ENCODE measurements around the gene SIX3. TPM values are rescaled to one million over a fixed set of nuclear protein-coding genes. Genes with fewer than 3 reads are reported as not detected.
A peak's percentile ranks its signal among the peaks of the same experiment; 100 is the strongest.

SIX3 gene
- total RNA-seq, 1 donor from 2014 or later = not detected

GRCh38 chr2:44980751-44981713 lies 39.5 kb downstream of the SIX3 start:
- Mint-ChIP-seq H3K4me1 (no peaks in the 10 kb centered on the region), H3K9me3 (no peaks in the 10 kb centered on the region), H3K4me3 (no peak overlapping the region), H3K36me3 (ENCODE audit: low read depth) (no peaks in the 10 kb centered on the region), H3K27ac (ENCODE audit: unreplicated experiment) (no peak overlapping the region), H3K27me3 (ENCODE audit: low read depth) (peaks cover 53% of the 10 kb centered on the region)
- TF ChIP-seq, protein P1, sequence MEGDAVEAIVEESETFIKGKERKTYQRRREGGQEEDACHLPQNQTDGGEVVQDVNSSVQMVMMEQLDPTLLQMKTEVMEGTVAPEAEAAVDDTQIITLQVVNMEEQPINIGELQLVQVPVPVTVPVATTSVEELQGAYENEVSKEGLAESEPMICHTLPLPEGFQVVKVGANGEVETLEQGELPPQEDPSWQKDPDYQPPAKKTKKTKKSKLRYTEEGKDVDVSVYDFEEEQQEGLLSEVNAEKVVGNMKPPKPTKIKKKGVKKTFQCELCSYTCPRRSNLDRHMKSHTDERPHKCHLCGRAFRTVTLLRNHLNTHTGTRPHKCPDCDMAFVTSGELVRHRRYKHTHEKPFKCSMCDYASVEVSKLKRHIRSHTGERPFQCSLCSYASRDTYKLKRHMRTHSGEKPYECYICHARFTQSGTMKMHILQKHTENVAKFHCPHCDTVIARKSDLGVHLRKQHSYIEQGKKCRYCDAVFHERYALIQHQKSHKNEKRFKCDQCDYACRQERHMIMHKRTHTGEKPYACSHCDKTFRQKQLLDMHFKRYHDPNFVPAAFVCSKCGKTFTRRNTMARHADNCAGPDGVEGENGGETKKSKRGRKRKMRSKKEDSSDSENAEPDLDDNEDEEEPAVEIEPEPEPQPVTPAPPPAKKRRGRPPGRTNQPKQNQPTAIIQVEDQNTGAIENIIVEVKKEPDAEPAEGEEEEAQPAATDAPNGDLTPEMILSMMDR (conservative IDR thresholded peaks at IDR 0.05) = no peak
- no peak for DNase-seq (ENCODE audit: low read depth, low spot score)

DNA sequence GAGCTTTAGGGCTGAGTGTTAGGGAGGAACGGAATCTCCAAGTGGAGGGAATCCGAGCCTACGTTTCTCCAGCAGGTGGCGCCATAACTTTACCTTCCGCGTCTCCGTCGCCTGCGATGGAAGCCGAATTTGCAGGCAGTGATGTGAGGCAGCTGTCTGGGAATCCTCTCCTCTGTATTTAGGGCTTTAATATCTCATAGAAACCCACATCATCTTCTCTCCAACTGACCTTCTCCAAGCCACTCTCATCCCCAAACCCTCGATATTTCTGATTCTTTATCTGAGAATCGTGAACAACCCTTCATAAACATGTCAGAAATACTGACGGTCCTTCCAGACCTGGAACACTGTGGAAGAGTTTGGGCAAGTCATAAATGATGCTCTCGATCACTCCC lies 40.2 kb downstream of the SIX3 start:
- H3K4me1 Mint-ChIP-seq = no peaks in the 10 kb centered on the region
- peak; percentile 87 for DNase-seq (ENCODE audit: low read depth, low spot score)
- TF ChIP-seq, protein P1 (conservative IDR thresholded peaks at IDR 0.05) = peak; percentile 91
- H3K4me3 Mint-ChIP-seq = no peak overlapping the region
- H3K36me3 Mint-ChIP-seq (ENCODE audit: low read depth) = no peaks in the 10 kb centered on the region
- H3K27ac Mint-ChIP-seq (ENCODE audit: unreplicated experiment) = no peak overlapping the region
- no peaks in the 10 kb centered on the region for H3K9me3 Mint-ChIP-seq
- H3K27me3 Mint-ChIP-seq (ENCODE audit: low read depth) = peaks cover 51% of the 10 kb centered on the region

DNA sequence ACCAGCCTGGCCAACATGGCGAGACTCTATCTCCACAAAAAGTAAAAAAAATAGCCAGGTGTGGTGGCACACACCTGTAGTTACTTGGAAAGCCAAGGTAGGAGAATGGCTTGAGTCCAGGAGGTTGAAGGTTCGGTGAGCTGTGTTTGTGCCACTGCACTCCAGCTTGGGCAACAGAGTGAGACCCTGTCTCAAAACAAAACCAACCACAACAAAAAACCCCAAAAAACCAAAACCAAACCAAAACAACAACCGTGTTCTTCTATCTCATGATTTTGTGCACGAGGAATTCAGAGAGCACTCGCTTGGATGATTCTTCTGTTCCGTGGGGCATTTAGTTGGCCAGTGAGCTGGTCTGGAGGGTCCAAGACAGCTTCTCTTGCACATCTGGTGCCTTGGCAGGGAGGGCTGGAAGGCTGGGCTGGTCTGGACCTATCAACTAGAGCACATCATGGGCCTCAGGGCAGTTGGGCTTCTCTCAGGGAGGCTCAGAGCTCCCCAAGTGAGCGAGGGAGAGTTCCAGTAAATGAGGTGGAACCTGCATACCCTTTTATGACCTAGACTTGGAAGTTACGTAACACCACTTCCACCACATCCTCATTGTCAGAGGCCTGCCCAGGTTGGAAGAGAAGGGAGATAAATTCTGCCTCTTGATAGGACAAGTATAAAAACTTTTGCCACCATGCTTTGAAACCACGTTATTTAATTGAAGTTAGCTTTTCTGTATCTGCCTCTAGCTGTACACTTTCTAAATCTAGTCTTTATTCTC lies 42.5 kb downstream of the SIX3 start:
- H3K4me3 Mint-ChIP-seq = no peak overlapping the region
- TF ChIP-seq, protein P1 (conservative IDR thresholded peaks at IDR 0.05) = no peak
- H3K9me3 Mint-ChIP-seq = peaks cover 9% of the 10 kb centered on the region
- H3K27me3 Mint-ChIP-seq (ENCODE audit: low read depth) = peaks cover 45% of the 10 kb centered on the region
- no peak overlapping the region for H3K27ac Mint-ChIP-seq (ENCODE audit: unreplicated experiment)
- no peak for DNase-seq (ENCODE audit: low read depth, low spot score)
- H3K4me1 Mint-ChIP-seq = no peaks in the 10 kb centered on the region
- peaks cover 7% of the 10 kb centered on the region for H3K36me3 Mint-ChIP-seq (ENCODE audit: low read depth)

GRCh38 chr2:44989176-44989575 lies 47.7 kb downstream of the SIX3 start:
- peaks cover 55% of the 10 kb centered on the region for H3K27me3 Mint-ChIP-seq (ENCODE audit: low read depth)
- peaks cover 14% of the 10 kb centered on the region for H3K9me3 Mint-ChIP-seq
- no peak for DNase-seq (ENCODE audit: low read depth, low spot score)
- H3K27ac Mint-ChIP-seq (ENCODE audit: unreplicated experiment) = no peak overlapping the region
- H3K36me3 Mint-ChIP-seq (ENCODE audit: low read depth) = peaks cover 10% of the 10 kb centered on the region
- TF ChIP-seq, protein P1 (conservative IDR thresholded peaks at IDR 0.05) = no peak
- H3K4me3 Mint-ChIP-seq = no peak overlapping the region
- no peaks in the 10 kb centered on the region for H3K4me1 Mint-ChIP-seq

- peaks cover 2% of the 10 kb centered on the region for H3K36me3 Mint-ChIP-seq (ENCODE audit: low read depth)
- peaks cover 8% of the 10 kb centered on the region for H3K9me3 Mint-ChIP-seq
- peaks cover 89% of the 10 kb centered on the region for H3K27me3 Mint-ChIP-seq (ENCODE audit: low read depth)
- TF ChIP-seq, protein P1 (conservative IDR thresholded peaks at IDR 0.05) = no peak
- no peak overlapping the region for H3K27ac Mint-ChIP-seq (ENCODE audit: unreplicated experiment)
- no peaks in the 10 kb centered on the region for H3K4me1 Mint-ChIP-seq
- H3K4me3 Mint-ChIP-seq = no peak overlapping the region
- no peak for DNase-seq (ENCODE audit: low read depth, low spot score)
Observed at GRCh38 chr2:44994377-44994776, 52.9 kb downstream of the SIX3 start.

Other genes with a start within 250 kb of the SIX3 start
- 0.14 TPM in 1 of 2 replicates, not detected in the other for gene SIX2, start 67.8 kb downstream of the SIX3 start, total RNA-seq